ENCODE data around the gene DHTKD1. TPM values are rescaled to one million over a fixed set of nuclear protein-coding genes. Genes with fewer than 3 reads are reported as not detected.
"Not testable (repeated sequence)": the region's sequence is repeated elsewhere in the genome, so short reads cannot be mapped to it uniquely, and the experiment has no call there.

Gene DHTKD1
- total and polyA plus RNA-seq, 11 donors = 11.4 to 44.3 (median 28.9) TPM

- H3K27ac ChIP-seq = no peak overlapping the region
- no peak overlapping the region for H3K4me3 ChIP-seq
- ATAC-seq (no peak), DNase-seq (no peak)
- peaks cover 0 to 100% (median 92%) of the 10 kb centered on the region in 9 donors for H3K36me3 ChIP-seq
- no peaks in the 10 kb centered on the region for H3K27me3 ChIP-seq
- TF ChIP-seq CTCF (IDR thresholded peaks at IDR 0.05) (no peak), POLR2A (IDR thresholded peaks at IDR 0.05) (no peak)
- no peaks in the 10 kb centered on the region for H3K9me3 ChIP-seq
- 96 to 99% (median 97%) methylated on average over 6 of the region's 6 CpGs for WGBS, 4 donors
- peaks cover 0 to 7% (median 0%) of the 10 kb centered on the region in 12 donors for H3K4me1 ChIP-seq
- intact Hi-C loops (cut with DNase I) = no loop called here
Measured at GRCh38 chr10:12162927-12163326, 94.2 kb downstream of the DHTKD1 start.

- 93 to 94% (median 93%) methylated on average over 11 to 12 of the region's 12 CpGs for WGBS, 4 donors
- no peak overlapping the region for H3K4me3 ChIP-seq
- H3K4me1 ChIP-seq = peaks cover 0 to 7% (median 0%) of the 10 kb centered on the region in 12 donors
- no peaks in the 10 kb centered on the region for H3K9me3 ChIP-seq
- no peak overlapping the region for H3K27ac ChIP-seq
- no peaks in the 10 kb centered on the region for H3K27me3 ChIP-seq
- TF ChIP-seq POLR2A (IDR thresholded peaks at IDR 0.05) = no peak
- TF ChIP-seq CTCF (IDR thresholded peaks at IDR 0.05) = no peak
- peaks cover 0 to 100% (median 94%) of the 10 kb centered on the region in 9 donors for H3K36me3 ChIP-seq
- DNase-seq (no peak), ATAC-seq (no peak)
- intact Hi-C loops (cut with DNase I) = no loop called here
Measured at GRCh38 chr10:12164085-12164484, 95.3 kb downstream of the DHTKD1 start.

GRCh38 chr10:12165036-12165435 lies 96.3 kb downstream of the DHTKD1 start:
- Histone ChIP-seq H3K27me3 (no peaks in the 10 kb centered on the region), H3K36me3 (peaks cover 0 to 100% (median 94%) of the 10 kb centered on the region in 9 donors), H3K27ac (no peak overlapping the region), H3K4me1 (peaks cover 0 to 7% (median 0%) of the 10 kb centered on the region in 12 donors), H3K9me3 (no peaks in the 10 kb centered on the region), H3K4me3 (no peak overlapping the region)
- intact Hi-C loops (cut with DNase I) = no loop called here
- ATAC-seq (no peak), DNase-seq (no peak)
- 71 to 82% (median 73%) methylated on average over 3 of the region's 3 CpGs for WGBS, 4 donors
- TF ChIP-seq POLR2A (IDR thresholded peaks at IDR 0.05) (no peak), CTCF (IDR thresholded peaks at IDR 0.05) (no peak)

- TF ChIP-seq CTCF (IDR thresholded peaks at IDR 0.05) = no peak
- TF ChIP-seq POLR2A (IDR thresholded peaks at IDR 0.05) = no peak
- WGBS, 4 donors = 73 to 85% (median 82%) methylated on average over 6 of the region's 6 CpGs
- intact Hi-C loops (cut with DNase I) = no loop called here
- Histone ChIP-seq H3K4me1 (peaks cover 0 to 7% (median 0%) of the 10 kb centered on the region in 12 donors), H3K4me3 (no peak overlapping the region), H3K27me3 (no peaks in the 10 kb centered on the region), H3K9me3 (no peaks in the 10 kb centered on the region), H3K36me3 (peaks cover 0 to 100% (median 95%) of the 10 kb centered on the region in 9 donors), H3K27ac (no peak overlapping the region)
- DNase-seq (no peak), ATAC-seq (no peak)
Measured at GRCh38 chr10:12165999-12166775, 97.4 kb downstream of the DHTKD1 start.

GRCh38 chr10:12171512-12171911 lies 102.8 kb downstream of the DHTKD1 start:
- intact Hi-C loops (cut with DNase I); H3K9me3 ChIP-seq; H3K4me3 ChIP-seq; H3K27me3 ChIP-seq; DNase-seq; H3K4me1 ChIP-seq; H3K27ac ChIP-seq; ATAC-seq: not testable (repeated sequence)
- H3K36me3 ChIP-seq = peaks cover 4 to 100% (median 99%) of the 10 kb centered on the region in 9 donors
- 87 to 95% (median 89%) methylated on average over 6 of the region's 6 CpGs for WGBS, 4 donors

All from heart left ventricle (tissue), 16 donors.